Cortex of kidney (tissue), 1 donor: ENCODE measurements around the gene CYP1A1.
"Not testable (repeated sequence)": the region's sequence is repeated elsewhere in the genome, so short reads cannot be mapped to it uniquely, and the experiment has no call there.

Experiments used
- DNase-seq: peaks from one replicate; lab custom pipeline; 2025; lab: John Stamatoyannopoulos, UW

CYP1A1 gene

DNA sequence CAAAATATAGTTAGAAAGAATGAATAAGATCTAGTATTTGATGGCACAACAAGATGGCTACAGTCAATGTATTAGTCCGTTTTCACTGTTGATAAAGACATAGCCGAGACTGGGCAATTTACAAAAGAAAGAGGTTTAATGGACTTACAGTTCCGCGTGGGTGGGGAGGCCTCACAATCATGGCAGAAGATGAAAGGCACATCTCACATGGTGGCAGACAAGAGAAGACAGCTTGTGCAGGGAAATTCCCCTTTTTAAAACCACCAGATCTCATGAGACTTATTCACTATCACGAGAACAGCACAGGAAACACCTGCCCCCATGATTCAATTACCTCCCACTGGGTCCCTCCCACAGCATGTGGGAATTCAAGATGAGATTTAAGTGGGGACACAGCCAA, 12.9 kb upstream of the CYP1A1 start:
- DNase-seq: not testable (repeated sequence)

DNA sequence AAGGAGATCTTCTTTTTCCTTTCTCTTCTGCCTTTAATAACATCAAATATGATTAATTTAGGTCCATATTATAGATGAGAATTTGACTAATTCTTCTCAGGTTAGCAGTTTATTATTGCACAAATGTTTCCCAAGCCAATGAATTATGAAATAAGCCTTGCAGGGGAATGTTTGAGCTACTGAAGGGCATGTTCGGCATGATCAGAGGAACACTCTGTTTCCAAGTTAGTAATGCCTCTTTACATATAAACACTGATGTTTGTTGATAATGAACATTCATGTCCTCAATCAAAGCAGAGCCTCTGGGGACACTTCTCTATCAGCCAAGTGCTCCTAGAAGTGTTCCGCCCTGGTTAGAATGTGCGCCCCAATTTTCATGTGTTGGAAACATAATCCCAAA, 10.0 kb upstream of the CYP1A1 start:
- DNase-seq: no peak

DNA sequence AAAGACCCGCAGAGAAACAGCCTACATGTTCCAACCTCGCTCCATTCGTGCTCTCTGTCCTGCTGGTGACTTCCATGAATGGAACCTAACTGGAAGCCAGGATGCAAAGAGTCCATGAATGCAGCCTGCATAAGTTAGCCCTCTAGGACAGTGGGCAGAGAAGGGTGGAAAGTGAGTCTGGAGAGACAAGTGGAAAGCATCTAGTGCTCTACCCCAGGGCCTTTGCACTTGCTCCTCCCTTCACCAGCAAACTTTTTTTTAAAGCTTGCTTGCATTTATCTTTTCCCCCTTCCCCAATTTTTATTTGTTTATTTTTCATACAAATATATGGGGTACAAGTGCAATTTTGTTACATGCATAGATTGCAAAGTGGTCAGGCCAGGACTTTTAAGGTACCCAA, 7.9 kb upstream of the CYP1A1 start:
- DNase-seq: no peak

DNA sequence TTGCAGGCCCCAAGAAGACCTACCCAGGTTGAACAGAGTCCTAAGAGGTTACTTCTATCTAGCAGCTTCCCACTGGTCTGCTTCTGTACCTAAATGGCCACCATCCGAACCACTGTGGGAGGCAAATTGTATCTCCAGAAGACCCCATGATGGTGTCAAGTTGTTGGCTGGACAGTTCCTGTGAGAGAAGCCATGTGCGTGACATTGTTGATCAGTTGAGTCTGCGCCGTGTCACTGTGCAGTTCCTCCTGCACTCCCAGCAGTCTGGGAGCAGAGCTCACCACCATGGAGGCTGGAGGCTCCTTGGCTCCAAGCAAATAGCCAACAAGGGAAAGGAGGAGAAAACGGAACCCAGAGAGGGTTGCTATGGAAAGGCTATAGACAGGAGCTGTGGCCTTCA, 7.5 kb upstream of the CYP1A1 start:
- DNase-seq: no peak

DNA sequence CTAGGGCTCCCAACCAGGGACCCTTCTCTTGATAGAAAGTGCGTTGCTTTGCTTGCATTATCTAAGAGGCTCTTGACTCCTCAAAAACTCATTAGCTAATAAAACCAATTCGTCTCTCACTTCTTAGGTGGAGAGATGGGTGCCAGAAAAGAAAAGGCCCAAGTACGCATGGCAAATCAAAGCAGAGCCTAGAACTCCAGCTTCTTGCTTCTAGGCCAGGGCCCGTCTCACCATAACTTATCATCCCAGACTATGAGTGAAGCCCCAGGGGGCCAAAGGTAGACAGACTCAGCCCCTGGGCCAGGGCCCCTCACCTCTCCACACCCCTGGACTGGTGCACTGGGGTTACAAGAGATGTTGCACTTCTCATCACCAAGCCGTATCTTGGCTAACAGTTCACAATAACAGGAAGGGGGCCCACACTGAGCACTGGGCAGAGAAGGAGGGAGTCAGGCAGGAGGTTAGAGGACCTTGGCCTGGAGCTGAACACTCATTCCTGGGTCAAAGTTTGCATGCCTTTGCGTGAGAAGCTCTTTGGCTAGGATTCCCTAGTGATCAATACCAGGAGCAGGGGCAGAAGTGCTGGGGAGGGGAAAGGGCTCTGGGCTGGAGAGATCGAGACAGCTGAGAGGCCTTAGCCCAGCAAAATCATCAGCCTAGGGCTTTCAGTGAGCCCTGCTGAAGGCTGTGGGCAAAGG, 5.4 kb upstream of the CYP1A1 start:
- DNase-seq: no peak

DNA sequence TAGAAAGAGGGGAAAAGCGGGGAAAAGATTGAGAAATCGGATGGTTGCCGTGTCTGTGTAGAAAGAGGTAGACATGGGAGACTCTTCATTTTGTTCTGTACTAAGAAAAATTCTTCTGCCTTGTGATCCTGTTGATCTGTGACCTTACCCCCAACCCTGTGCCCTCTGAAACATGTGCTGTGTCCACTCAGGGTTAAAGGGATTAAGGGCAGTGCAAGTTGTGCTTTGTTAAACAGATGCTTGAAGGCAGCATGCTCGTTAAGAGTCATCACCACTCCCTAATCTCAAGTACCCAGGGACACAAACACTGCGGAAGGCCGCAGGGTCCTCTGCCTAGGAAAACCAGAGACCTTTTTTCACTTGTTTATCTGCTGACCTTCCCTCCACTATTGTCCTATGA, 4.0 kb upstream of the CYP1A1 start:
- DNase-seq: not testable (repeated sequence)

DNA sequence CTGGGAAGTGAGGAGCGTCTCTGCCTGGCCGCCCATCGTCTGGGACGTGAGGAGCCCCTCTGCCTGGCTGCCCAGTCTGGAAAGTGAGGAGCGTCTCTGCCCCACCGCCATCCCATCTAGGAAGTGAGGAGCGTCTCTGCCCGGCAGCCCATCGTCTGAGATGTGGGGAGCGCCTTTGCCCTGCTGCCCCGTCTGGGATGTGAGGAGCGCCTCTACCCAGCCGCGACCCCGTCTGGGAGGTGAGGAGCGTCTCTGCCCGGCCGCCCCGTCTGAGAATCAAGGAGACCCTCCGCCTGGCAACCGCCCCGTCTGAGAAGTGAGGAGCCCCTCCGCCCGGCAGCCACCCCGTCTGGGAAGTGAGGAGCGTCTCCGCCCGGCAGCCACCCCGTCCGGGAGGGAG, 3.4 kb upstream of the CYP1A1 start:
- not testable (repeated sequence) for DNase-seq

DNA sequence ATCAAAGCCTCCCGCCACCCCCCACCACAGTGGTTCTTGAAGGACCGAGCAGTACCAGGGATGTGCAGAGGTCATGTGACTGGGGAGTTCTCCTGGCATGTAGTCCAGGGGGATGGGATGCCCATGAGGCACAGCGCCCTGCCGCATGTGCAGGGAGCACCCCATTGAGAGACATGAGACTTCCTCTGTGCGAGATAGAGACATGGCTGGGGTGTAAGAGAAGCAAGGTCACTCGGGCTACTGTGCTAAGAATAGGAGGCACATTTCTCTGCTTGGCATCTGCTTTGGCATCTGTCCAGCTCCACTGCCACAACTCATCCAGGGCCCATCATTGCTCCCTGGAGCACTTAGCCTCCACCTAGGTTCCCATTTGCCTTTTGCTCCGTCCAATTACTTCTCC, 2.4 kb upstream of the CYP1A1 start:
- DNase-seq: no peak

DNA sequence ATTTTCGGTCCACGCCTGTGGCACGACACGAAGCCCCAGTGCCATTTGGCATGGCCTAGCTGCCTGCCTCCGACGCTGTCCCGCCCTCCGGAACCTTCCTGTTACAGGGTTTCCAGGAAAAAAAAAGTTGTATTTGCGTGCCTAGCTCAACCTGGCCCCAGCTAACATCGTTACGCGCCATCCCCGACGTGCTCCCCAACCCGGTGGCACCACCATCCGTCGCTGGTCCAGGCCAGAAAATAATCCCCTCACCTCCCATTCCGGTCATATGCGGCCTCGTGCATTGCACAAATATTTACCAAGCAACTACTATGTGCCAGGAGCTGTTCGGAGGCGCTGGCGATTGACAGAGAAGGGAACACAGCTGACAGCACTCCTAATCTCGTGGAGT, 1.4 kb upstream of the CYP1A1 start:
- no peak for DNase-seq

DNA sequence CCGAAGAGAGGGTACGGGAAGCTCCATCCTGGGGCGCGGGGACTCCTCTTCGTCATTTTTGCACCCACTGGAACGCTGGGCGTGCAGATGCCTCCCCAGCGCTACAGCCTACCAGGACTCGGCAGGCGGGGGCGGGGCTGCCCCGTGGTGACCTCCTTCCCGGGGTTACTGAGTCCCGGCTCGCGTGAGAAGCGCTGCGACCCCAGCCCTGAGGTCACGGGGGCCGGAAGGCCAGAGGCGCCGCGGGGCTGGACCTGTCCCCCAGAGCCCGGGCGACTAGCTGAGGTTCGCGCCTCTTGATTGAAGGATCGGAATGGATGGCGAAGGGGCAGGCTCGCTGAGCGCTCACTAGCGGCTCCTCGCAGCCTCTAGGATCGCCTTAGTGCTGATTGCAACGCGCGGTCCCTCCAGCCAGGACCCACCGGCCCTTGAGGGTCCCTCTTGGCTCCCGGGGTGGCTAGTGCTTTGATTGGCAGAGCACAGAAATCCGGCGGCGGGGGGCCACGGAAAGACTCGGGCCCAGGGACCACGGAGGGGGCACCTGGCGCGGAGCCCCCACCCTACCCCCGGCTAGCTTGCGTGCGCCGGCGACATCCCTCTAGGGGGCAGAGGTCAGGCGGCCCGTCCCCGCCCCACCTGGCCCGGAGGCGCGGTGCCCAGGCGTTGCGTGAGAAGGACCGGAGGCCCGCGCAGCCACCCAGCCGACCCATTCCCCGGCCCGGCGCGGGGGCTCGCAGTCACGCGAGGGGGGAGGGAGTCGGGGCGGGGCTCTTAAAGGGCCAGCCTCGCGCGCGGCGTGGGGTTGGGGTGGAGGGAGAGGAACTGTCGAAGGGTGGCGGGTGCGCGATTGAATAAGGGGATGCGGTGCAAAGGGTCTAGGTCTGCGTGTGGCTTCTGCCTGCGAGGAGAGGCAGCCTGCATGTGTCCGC, 781 bp upstream of the CYP1A1 start:
- DNase-seq: no peak

DNA sequence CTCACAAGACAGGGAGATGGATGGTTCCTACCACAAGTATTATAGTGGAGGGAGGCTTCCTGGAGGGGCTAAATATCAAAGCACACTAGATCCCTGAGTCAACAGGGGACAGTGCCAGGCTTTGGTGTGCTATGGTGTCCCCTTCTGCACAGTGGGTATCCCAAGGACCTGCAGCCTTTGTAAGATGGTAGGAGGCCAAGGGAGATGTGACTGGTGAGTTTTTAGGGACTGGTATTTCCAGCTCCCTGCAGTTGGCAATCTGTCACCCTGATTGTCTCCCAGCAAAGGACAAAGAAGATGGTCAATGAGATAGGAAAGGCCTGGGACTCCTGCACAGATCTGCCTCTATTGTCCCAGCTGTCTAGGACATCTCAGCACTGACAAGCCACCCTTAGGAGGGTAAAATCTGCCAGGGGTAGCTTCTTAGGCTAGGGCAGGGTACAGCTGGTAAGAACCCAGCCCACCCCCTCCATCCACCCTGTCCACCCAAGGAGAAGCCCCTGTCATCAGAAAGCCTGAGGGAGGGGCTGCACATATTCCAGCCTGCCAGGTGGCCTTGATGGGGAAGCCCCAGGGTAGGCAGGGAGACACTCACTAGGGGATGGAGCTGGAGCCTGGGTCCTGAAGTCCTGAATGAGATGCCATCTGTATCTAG, 631 bp downstream of the CYP1A1 start:
- no peak for DNase-seq

DNA sequence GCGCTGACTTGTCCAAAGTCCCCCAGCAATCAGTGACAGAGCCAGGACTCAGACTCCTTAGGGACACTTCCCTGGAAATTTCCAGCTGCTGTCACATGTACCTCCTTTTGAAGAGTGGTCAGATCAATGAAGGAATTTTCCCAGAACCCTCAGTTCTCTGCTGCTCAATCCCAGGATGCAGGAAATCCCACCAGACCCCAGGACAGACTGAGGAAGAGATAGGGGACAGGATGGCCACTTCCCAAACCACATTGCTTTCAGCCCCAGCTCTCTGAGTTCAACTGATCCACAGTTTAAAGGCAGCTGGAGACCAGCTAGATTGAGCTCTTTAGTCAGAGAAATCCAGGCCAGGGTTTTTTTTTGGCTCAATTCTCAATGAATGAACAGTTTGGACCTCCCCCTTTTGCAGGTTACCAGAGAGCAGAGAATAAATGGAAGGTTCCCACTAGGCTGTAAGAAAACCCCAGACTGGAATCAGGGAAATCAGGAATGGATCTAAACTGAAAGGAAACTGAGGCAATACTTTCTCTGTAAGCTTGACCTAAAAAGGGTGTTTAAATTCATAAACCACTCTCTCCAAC, 1.5 kb downstream of the CYP1A1 start:
- no peak for DNase-seq

DNA sequence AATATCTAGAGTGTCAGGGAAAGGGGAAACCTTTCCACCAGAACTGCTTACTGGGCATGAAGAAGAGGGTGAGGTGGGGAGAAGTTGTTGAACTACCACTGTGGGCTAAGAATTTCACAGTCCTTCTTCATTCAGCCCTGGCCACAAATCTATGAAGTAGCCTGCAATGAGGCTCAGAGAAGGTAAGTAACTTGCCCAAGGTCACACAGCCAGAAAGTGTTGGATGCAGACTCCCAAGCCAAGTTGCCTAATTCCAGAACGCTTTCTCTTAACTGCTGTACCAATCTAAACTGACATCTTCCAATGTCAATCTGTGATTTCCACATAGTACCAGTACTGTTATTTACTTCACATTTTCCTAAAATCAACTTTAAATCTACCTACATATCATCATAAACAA, 2.1 kb downstream of the CYP1A1 start:
- no peak for DNase-seq

DNA sequence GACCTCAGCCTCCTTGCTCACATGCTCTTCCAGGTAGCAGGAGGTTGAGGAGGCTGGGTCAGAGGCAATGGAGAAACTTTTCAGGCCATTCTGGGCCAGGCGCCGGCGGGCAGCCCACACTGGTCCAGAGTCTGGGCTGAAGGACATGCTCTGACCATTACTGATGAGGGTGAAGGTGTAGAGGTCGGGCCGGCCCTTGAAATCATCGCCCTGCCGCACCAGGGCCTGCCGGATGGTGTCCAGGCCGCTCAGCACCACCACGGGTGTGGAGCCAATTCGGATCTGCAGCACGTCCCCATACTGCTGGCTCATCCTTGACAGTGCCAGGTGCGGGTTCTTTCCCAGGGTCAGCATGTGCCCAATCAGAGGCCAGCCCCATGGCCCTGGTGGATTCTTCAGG, 2.7 kb downstream of the CYP1A1 start:
- no peak for DNase-seq

DNA sequence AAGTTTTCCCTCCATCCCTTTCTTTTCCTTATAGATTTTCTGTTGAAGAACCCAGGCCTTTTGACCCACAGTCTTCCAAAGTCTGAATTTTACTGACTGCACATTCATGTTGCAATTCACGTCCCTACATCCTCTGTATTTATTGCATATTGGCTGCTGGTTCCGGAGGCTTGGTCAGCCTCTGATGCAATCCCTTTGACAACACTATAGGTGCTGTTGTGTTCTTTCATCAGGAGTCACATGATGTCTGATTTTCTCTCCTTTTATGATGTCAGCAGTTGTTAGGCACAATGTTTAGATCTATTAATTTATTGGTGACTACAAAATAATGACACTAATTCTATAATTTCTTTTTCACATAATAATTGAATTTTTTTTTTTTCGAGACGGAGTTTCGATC, 8.7 kb downstream of the CYP1A1 start:
- DNase-seq: no peak

DNA sequence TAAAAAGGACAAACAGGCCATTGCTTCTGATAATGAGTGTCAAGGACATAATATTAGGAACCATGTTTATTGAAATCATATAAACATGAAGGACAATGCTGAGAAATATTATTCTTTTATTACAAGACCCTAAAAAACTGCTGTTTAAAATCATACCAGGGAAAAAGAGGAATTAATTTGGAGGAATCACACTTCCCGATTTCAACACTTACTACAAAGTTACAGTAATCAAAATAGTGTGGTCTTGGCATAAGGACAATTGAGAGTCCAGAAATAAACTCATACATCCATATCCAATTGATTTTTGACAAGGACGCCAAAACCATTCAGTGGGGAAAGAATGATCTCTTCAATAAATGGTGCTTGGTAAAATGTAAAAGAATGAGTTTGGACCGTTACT, 13.0 kb downstream of the CYP1A1 start:
- no peak for DNase-seq

DNA sequence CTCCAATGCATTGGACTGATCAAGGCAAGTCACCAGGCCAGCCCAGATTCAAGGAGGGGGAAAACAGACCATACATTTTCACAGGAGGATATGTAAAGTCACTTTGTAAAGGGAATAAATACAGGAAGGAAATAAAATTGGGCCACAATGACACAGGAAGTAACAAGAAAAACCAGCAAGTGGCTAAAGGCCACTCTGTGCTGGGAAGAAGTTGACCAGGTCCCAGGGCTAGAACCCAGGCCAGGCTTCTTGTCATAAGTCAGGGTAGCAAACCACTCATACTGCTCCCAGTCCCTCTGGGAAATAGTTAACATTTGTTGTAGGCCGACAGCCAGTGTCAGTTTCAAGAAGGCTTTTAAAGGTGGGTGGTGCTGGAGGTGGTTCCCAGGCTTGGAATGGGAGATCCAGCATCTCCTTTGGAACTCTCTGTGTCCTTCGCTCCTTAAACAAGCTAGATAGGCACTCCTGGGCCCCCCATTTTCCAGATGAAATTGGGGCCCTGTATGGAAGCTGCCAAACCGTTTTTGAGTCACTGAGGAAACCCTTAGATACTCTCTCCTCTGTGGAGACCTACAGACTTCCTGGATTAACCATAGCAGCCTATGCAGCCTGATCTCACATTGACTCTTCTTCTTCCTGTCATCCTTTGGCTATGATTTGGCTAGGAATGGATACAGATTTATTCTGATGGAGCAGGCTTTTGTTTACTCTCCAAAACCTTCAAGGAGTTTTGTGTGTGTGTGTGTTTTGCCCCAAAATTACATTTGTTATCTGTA, 14.8 kb downstream of the CYP1A1 start:
- no peak for DNase-seq

DNA sequence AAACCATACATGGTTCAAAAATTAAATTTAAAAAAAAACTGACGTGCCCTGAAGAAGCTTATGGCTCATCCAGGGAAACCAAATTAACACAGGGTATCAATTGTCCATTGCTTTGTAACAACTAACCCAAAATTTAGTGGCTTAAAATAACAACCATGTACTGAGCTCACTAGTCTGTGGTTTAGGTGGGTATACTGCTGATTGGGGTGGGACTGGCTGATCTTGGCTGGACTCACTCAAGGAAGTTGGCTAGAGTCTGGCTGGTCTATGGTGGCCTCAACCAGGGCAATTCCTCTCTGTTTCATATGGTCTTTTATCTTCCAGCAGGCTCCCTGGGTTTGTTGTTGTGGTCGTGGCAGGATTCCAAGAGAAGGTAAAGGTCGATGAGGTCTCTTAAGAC, 15.4 kb downstream of the CYP1A1 start:
- DNase-seq: no peak

DNA sequence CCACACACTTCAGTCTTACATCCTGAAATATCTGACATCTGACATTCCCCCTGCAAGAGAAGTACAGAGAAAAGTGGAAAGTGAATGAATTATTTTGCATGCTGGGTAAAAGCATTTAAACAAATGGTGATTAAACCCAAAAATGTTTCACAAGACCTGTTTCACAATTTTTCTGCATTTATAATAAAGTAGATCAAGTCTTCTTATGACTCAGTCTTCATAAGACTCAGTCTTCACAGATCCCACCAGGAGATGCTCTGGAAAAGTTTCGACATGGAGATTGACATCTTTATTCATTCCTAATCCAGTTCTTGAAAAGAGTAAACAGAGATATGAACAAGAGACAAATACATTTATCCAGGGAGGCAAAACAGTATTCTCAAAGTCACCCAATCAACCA, 16.3 kb downstream of the CYP1A1 start:
- no peak for DNase-seq

DNA sequence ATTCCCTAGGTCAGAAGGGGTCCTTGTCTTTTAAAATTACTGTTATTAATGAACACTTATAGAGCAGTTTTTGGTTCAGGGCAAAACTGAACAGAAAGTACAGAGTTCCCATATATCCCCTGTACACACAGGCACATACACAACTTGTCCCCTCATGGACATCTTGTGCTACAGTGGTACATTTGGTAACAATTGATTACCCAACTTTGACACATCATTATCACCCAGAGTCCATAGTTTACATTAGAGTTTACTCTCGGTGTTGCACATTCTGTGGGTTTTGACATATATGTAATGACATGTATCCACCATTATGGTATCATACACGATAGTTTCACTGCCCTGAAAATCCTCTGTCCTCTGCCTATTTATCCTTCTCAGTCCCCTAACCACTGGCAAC, 28.5 kb downstream of the CYP1A1 start:
- no peak for DNase-seq

DNA sequence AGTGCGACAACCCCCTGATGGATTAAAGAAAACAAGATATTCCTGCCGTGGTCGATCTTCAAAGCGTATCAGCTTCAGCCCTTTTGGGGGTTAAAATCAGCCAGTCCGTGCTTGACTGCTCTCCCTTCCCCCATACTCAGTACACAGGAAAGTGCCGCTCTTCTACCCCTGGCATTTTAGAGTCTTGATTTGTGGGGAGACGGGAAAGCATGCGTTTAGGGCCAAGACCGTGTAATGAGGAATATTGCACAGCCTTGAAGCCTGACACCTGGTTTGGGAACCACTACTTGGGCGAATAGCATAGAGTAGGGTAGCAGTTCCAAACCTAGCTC, 29.0 kb downstream of the CYP1A1 start:
- DNase-seq: no peak
